ENCODE measurements around the gene GRXCR1.

- TF ChIP-seq EZH2 (IDR thresholded peaks at IDR 0.05; ENCODE audit: insufficient read depth, poor library complexity, severe bottlenecking) (no peak), EZH2phosphoT487 (IDR thresholded peaks at IDR 0.05; ENCODE audit: insufficient read depth, low read depth) (no peak)
Measured at GRCh38 chr4:43041632-43042031, 149.1 kb downstream of the GRXCR1 start.

Measured in GM23248 (cell line).